M059J (cell line): Measurements from ENCODE around the gene SH3GLB1. TPM values are rescaled to one million over a fixed set of nuclear protein-coding genes. Genes with fewer than 3 reads are reported as not detected.

Experiments used
- DNase-seq: peaks from one replicate; pipeline ENCODE4 v3.0.0-alpha.2; 2012; ENCODE audit warnings: low read depth
- total RNA-seq: library from RNA; depleted of rRNA; stranded (reverse); fragments of >200 nt; shearing (Covaris generic); gene quantifications from 2 replicates; pipeline ENCODE4 v1.2.3, GENCODE V29; 2014; rRNA removed

The SH3GLB1 gene
- total RNA-seq, 1 experiment from 2014 or later = 59.3 TPM

DNA sequence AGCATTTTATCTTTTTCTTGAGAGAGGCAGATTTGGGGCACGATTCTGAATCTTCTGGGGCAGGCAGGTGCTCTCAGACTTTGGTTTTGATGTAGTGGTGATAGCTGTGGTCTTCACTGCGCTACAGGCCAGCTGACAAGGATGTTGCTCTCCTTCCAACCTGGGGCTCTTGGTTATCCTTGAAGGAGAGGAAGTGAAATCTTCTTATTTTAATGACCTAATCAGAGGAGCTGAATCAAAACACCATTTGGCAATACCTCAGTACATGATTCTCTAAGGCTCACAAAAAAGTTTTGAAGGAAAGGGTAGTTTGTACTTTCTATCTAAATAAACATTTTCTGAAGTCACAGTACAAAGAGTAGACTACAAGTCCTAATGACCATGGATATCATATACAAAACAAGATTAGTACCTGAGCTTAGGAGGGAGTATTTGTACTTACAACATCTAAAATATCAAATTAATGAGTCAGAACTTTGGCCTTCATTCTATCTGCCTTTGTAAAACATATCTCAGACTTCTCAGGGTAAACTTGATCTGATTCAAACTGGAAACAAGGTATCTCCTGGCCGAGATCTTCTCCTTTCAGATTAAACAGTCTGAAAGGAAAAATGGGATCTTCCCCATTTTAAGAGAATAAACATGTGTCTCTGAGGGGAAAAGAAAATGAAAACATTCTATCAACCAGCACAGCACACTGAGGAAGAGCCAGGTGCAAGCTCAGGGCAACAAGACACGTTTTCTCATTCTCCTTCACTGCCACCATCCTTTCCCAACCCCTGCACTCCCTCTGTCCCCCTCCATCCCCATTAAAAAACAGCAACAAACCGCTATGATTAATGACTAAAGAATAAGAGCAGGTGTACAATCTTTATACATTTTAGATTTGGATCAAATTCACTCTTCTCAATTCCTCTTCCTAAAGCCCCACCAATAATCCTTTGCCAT, 69.2 kb downstream of the SH3GLB1 start:
- peak; percentile 57 for DNase-seq

- peak; percentile 91 for DNase-seq
These were observed 70.2 kb downstream of the SH3GLB1 start for GRCh38 chr1:86774305-86775295.

GRCh38 chr1:86775395-86775794, 71.0 kb downstream of the SH3GLB1 start:
- DNase-seq = no peak

GRCh38 chr1:86776108-86776507, 71.7 kb downstream of the SH3GLB1 start:
- no peak for DNase-seq

DNA sequence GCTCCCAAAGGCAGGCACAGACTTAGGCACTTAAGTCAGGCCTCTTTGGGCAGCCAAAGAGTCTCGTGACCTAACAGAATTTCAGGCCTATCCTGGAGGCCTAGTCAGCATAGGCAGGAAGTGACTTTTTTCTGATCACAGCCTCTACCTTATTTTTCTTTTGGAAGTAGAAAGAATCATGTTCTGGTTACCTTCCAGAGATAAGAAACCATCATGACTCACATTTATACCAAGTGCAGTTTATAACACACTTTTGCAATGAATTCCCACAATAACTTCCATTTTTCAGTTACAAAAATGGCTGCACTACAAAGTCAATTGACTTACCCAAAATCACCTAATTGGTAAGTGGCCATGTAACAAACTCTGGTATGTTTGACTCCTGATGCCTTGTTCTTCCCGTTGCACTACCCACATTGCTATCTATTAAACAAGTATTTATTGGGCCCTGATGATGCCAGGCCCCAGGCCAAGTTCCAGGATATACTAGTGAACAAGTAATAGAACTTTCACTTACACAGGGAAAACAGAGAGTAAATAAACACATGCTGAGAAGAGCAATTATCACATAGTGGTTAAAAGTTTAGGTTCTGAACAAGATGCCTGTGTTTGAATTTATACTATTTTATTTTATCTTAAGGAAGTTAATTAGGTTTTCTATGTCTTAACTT, 74.3 kb downstream of the SH3GLB1 start:
- peak; percentile 84 for DNase-seq

GRCh38 chr1:86779308-86780191, 75.2 kb downstream of the SH3GLB1 start:
- peak; percentile 72 for DNase-seq

DNA sequence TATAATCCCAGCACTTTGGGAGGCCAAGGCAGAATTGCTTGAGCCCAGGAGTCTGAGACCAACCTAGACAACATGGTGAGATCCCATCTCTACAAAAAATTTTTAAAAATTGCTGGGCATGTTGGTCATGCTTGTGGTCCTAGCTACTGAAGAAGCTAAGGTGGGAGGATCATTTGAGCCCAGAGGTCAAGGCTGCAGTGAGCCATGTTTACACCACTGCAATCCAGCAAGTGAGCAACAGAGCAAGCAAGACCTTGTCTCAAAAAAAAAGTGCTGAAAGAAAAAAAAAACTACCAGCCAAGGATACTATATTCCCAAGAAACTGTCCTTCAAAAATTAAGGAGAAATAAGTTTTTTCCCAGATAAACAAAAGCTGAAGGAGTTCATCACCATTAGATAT, 78.1 kb downstream of the SH3GLB1 start:
- no peak for DNase-seq

GRCh38 chr1:86787621-86788020, 83.2 kb downstream of the SH3GLB1 start:
- DNase-seq = no peak

GRCh38 chr1:86788300-86789206, 84.2 kb downstream of the SH3GLB1 start:
- DNase-seq = peak; percentile 94

DNA sequence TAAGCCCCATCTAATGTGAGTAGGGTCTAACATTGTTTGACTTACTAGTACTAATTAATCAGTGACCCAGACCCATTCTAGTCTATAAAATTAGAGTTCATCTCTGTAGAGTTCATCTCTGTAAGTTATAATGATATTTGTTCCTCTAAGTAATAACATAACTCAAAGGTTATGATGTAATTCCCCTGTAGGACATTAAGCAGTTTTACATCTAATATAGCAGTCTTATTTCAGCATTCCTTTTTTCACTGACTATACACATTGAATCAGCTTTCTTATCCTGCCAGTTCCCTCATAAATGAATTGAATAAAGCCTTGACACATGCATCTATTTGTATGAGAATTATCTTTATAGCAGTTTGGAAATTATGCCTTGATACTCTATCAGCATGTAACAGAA, 90.9 kb downstream of the SH3GLB1 start:
- DNase-seq = no peak

Other genes starting within 250 kb of the SH3GLB1 start
- not detected in 2 replicates for gene CLCA1, start 235.6 kb upstream of the SH3GLB1 start, total RNA-seq
- not detected in 2 replicates for gene CLCA4, start 157.5 kb upstream of the SH3GLB1 start, total RNA-seq
- 297 and 338 TPM in 2 replicates for gene SELENOF, start 209.6 kb downstream of the SH3GLB1 start, total RNA-seq
- 18.5 and 32.5 TPM in 2 replicates for gene HS2ST1, start 210.1 kb downstream of the SH3GLB1 start, total RNA-seq